Fibroblast of lung (primary cell): ENCODE measurements around the gene JAZF1.
A peak's percentile ranks its signal among the peaks of the same experiment; 100 is the strongest.

ENCODE experiments used
- EZH2 ChIP-seq: IDR thresholded peaks from 2 replicates; pipeline ENCODE4 v1.5.1; 2012; ENCODE audit warnings: low read length, control low read depth, mild to moderate bottlenecking; ENCODE audit errors: missing control alignments
- TF ChIP-seq, protein P1 (sequence below), 2 donors: IDR thresholded peaks in 1 of 2; conservative IDR thresholded peaks in 1 of 2; 1 replicate in 1 of 2; 2 replicates in 1 of 2; pipeline ENCODE4 v1.5.1; 2011 to 2012; ENCODE audit warnings: low read length in 2 of 2, control low read depth in 1 of 2, inconsistent platforms in 1 of 2, low read depth in 1 of 2, mild to moderate bottlenecking in 1 of 2

DNA sequence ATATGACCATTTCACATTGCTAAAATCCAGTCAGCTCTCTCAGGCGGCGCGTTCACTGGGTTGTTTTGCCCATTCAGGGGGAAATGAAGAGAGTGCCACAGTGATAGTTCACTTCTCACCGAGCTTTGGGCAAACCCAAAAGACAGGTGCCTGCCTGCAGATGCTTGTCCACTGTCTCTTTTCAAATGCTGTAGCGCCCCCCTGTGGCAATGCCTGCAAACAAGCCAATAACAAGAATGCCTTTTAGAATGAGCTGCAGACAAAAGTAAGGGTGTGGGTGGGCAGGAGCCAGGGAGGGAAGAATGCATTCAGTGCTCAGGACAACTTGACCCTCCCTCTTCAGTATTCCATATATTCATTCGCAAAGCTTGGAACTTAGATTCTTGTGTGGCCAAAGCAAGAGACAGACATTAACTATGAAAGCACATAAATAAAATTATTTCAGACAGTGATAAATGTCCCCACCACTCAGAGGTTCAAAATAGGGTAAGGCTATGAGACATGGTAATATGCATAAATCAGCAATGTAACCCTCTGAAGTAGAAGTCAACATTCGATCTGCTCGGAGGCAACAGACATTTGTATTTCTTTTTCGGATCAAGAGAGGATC is 86.9 kb downstream of the JAZF1 start:
- TF ChIP-seq, protein P1, sequence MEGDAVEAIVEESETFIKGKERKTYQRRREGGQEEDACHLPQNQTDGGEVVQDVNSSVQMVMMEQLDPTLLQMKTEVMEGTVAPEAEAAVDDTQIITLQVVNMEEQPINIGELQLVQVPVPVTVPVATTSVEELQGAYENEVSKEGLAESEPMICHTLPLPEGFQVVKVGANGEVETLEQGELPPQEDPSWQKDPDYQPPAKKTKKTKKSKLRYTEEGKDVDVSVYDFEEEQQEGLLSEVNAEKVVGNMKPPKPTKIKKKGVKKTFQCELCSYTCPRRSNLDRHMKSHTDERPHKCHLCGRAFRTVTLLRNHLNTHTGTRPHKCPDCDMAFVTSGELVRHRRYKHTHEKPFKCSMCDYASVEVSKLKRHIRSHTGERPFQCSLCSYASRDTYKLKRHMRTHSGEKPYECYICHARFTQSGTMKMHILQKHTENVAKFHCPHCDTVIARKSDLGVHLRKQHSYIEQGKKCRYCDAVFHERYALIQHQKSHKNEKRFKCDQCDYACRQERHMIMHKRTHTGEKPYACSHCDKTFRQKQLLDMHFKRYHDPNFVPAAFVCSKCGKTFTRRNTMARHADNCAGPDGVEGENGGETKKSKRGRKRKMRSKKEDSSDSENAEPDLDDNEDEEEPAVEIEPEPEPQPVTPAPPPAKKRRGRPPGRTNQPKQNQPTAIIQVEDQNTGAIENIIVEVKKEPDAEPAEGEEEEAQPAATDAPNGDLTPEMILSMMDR (conservative IDR thresholded peaks at IDR 0.05 in 1 of 2, IDR thresholded peaks at IDR 0.05 in 1 of 2; ENCODE audit: low read depth in 1 of 2, low read length in 2 of 2), result peak; percentile 72 to 75
- TF ChIP-seq EZH2, result no peak
